DND-41 (cell line): Measurements from ENCODE around the gene TBC1D8.
"Not testable (repeated sequence)": the region's sequence is repeated elsewhere in the genome, so short reads cannot be mapped to it uniquely, and the experiment has no call there.

ENCODE experiments used
- ATAC-seq: fragments of 200-7000 bp; cut with Tn5 transposase; 3 replicates; pipeline ENCODE4 v1.9.1; 2021; ENCODE audit warnings: low read depth; ENCODE audit not compliant: insufficient read depth
- DNase-seq: peaks from one replicate; pipeline ENCODE4 v3.0.0-alpha.2; 2020
- H2AFZ ChIP-seq: 2 replicates; pipeline ENCODE4 v1.6.0; 2012; ENCODE audit warnings: low read depth, low read length
- H3K27ac ChIP-seq: 2 replicates; pipeline ENCODE4 v1.5.1; 2012; ENCODE audit warnings: low read length, inconsistent platforms
- H3K27me3 ChIP-seq: fragments of 200-600 bp; sonication (generic); 2 replicates; pipeline ENCODE4 v1.6.0; 2012; ENCODE audit warnings: low read length, mild to moderate bottlenecking, inconsistent platforms; ENCODE audit not compliant: insufficient read depth, poor library complexity
- H3K36me3 ChIP-seq: 2 replicates; pipeline ENCODE4 v1.5.1; 2012; ENCODE audit warnings: low read length, inconsistent platforms; ENCODE audit not compliant: insufficient read depth
- H3K4me1 ChIP-seq: 2 replicates; pipeline ENCODE4 v1.5.1; 2012; ENCODE audit warnings: mild to moderate bottlenecking, low read length; ENCODE audit not compliant: insufficient read depth
- H3K4me2 ChIP-seq: 2 replicates; pipeline ENCODE4 v1.6.0; 2012; ENCODE audit warnings: mild to moderate bottlenecking, moderate library complexity, low read length, inconsistent platforms; ENCODE audit not compliant: insufficient read depth
- H3K4me3 ChIP-seq, 2 experiments: fragments of 200-600 bp in 1 of 2; shearing (Covaris generic) in 1 of 2; 2 replicates each; pipeline ENCODE4 v1.5.1; 2012 to 2016; ENCODE audit warnings: inconsistent platforms in 2 of 2, low read length in 2 of 2, mild to moderate bottlenecking in 2 of 2, low read depth in 1 of 2, moderate library complexity in 1 of 2
- H3K79me2 ChIP-seq: 2 replicates; pipeline ENCODE4 v1.6.0; 2012; ENCODE audit warnings: low read length, inconsistent platforms; ENCODE audit not compliant: insufficient read depth
- H3K9ac ChIP-seq: 2 replicates; pipeline ENCODE4 v1.6.0; 2012; ENCODE audit warnings: low read depth, mild to moderate bottlenecking, inconsistent platforms, low read length, moderate library complexity
- H3K9me3 ChIP-seq: 2 replicates; pipeline ENCODE4 v1.5.1; 2012; ENCODE audit warnings: low read length, moderate library complexity, mild to moderate bottlenecking, inconsistent platforms; ENCODE audit not compliant: insufficient read depth, severe bottlenecking
- H4K20me1 ChIP-seq: 2 replicates; pipeline ENCODE4 v1.6.0; 2012; ENCODE audit warnings: low read length; ENCODE audit not compliant: insufficient read depth
- EZH2 ChIP-seq: IDR thresholded peaks from 3 replicates; pipeline ENCODE4 v1.6.1; 2012; ENCODE audit warnings: borderline replicate concordance, low read depth, mild to moderate bottlenecking, moderate library complexity, low read length, inconsistent platforms; ENCODE audit not compliant: severe bottlenecking
- TF ChIP-seq, protein P1 (sequence below): IDR thresholded peaks from 2 replicates; pipeline ENCODE4 v1.5.1; 2012; ENCODE audit warnings: borderline replicate concordance, low read length, moderate library complexity, mild to moderate bottlenecking; ENCODE audit not compliant: poor library complexity, severe bottlenecking; ENCODE audit errors: extremely low read depth

Gene TBC1D8

DNA sequence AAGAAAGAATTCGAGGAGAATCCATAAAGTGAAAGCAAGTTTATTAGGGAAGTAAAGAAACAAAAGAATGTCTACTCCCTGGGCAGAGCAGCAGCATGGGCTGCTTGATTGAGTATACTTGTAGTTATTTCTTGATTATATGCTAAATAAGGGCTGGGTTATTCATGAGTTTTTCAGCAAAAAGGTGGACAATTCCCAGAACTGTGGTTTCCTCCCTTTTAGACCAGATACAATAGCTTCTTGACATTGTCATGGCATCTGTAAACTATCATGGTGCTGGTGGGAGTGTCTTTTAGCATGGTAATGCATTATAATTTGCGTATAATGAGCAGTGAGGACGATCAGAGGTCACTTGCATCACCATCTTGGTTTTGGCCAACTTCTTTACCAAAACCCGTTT lies 25.6 kb upstream of the TBC1D8 start:
- Histone ChIP-seq H3K27me3 (no peaks in the 10 kb centered on the region), H3K79me2 (no peaks in the 10 kb centered on the region), H3K4me3 (no peak overlapping the region), H3K36me3 (no peaks in the 10 kb centered on the region), H3K27ac (no peak overlapping the region), H4K20me1 (no peaks in the 10 kb centered on the region), H3K4me2 (no peak overlapping the region), H3K4me1 (no peaks in the 10 kb centered on the region), H3K9ac (no peak overlapping the region), H2AFZ (no peak overlapping the region), H3K9me3 (peaks cover 10% of the 10 kb centered on the region)
- TF ChIP-seq EZH2 = no peak
- TF ChIP-seq, protein P1, sequence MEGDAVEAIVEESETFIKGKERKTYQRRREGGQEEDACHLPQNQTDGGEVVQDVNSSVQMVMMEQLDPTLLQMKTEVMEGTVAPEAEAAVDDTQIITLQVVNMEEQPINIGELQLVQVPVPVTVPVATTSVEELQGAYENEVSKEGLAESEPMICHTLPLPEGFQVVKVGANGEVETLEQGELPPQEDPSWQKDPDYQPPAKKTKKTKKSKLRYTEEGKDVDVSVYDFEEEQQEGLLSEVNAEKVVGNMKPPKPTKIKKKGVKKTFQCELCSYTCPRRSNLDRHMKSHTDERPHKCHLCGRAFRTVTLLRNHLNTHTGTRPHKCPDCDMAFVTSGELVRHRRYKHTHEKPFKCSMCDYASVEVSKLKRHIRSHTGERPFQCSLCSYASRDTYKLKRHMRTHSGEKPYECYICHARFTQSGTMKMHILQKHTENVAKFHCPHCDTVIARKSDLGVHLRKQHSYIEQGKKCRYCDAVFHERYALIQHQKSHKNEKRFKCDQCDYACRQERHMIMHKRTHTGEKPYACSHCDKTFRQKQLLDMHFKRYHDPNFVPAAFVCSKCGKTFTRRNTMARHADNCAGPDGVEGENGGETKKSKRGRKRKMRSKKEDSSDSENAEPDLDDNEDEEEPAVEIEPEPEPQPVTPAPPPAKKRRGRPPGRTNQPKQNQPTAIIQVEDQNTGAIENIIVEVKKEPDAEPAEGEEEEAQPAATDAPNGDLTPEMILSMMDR = no peak
- no peak for DNase-seq
- no peak for ATAC-seq

DNA sequence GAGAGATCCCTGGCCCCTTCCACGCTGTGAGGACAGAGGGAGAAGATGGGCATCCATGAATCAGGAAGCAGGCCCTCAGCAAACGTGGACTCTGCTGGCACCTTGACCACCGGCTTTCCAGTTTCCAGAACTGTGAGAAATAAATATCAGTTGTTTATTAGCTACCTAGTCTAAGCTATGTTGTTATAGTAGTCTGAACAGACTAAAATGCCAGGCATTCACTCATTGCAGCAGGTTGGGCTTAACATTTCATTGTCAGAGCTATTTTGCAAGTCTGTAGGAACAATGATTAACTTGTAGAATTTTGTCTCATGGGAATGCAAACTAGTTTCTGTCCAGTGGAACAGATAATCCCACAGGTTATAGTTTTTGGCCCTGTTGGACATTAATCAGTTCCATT lies 24.8 kb upstream of the TBC1D8 start:
- TF ChIP-seq, protein P1 = no peak
- TF ChIP-seq EZH2 = no peak

DNA sequence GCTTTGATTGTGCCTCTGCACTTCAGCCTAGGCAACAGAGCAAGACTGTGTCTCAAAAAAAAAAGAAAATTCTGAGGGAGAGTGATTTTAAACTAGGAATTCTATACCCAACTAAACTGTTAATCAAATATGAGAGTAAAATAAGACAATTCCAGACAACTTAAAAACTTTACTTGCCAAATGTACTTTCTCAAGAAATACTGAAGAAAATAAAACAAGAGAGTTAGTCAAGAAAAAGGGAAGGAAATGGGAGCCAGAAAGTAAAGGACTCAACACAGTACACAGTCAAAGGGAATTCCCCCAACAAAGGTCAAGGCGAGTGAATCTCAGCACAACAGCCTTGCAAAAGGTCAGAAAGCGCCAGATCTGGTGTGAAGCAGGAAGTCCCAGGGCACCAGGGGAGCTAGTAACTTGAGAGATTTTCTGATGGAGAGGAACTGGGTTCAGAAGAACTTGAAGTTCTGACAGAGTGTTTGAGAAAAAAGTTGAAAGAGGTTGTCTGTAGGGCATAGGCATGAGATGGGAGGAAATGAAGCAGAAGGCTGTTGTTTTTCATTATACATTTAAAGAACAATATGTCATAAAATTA lies 22.6 kb upstream of the TBC1D8 start:
- H3K4me1 ChIP-seq = no peaks in the 10 kb centered on the region
- no peak for ATAC-seq
- H3K4me3 ChIP-seq = no peak overlapping the region
- H3K79me2 ChIP-seq = no peaks in the 10 kb centered on the region
- DNase-seq = no peak
- TF ChIP-seq, protein P1 = no peak
- no peak for TF ChIP-seq EZH2
- H3K27me3 ChIP-seq = no peaks in the 10 kb centered on the region
- no peaks in the 10 kb centered on the region for H3K36me3 ChIP-seq
- H4K20me1 ChIP-seq = no peaks in the 10 kb centered on the region
- no peak overlapping the region for H3K27ac ChIP-seq
- no peak overlapping the region for H3K4me2 ChIP-seq
- no peak overlapping the region for H2AFZ ChIP-seq
- no peak overlapping the region for H3K9ac ChIP-seq
- peaks cover 10% of the 10 kb centered on the region for H3K9me3 ChIP-seq

More for the DNA sequence above, 24.8 kb upstream of the TBC1D8 start:
- Histone ChIP-seq H4K20me1 (no peaks in the 10 kb centered on the region), H3K4me2 (no peak overlapping the region), H3K4me1 (no peaks in the 10 kb centered on the region), H3K27me3 (no peaks in the 10 kb centered on the region), H3K9ac (no peak overlapping the region), H3K4me3 (no peak overlapping the region), H2AFZ (no peak overlapping the region), H3K9me3 (peaks cover 10% of the 10 kb centered on the region), H3K27ac (no peak overlapping the region), H3K79me2 (no peaks in the 10 kb centered on the region), H3K36me3 (no peaks in the 10 kb centered on the region)
- DNase-seq (no peak), ATAC-seq (no peak)

DNA sequence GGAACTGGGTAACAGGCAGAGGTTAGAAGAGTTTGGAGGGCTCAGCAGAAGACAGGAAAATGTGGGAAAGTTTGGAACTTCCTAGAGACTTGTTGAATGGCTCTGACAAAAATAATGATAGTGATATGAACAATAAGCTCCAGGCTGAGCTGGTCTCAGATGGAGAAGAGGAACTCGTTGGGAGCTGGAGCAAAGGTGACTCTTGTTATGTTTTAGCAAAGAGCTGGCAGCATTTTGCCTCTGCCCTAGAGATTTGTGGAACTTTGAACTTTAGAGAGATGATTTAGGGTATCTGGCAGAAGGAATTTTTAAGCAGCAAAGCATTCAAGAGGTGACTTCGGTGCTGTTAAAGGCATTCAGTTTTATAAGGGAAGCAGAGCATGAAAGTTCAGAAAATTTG lies 18.6 kb upstream of the TBC1D8 start:
- H3K9me3 ChIP-seq = peaks cover 21% of the 10 kb centered on the region
- ATAC-seq = not testable (repeated sequence)

More for the DNA sequence above, 18.6 kb upstream of the TBC1D8 start:
- H3K27ac ChIP-seq, H3K27me3 ChIP-seq, H3K79me2 ChIP-seq, H3K4me3 ChIP-seq, H4K20me1 ChIP-seq, H3K36me3 ChIP-seq, H2AFZ ChIP-seq, H3K4me2 ChIP-seq, DNase-seq, H3K9ac ChIP-seq, H3K4me1 ChIP-seq: not testable (repeated sequence)
